Measurements from ENCODE around the gene THAP9. TPM values are rescaled to one million over a fixed set of nuclear protein-coding genes. Genes with fewer than 3 reads are reported as not detected.

THAP9 gene
- total RNA-seq, 1 experiment from 2014 or later = 3.2 TPM

DNA sequence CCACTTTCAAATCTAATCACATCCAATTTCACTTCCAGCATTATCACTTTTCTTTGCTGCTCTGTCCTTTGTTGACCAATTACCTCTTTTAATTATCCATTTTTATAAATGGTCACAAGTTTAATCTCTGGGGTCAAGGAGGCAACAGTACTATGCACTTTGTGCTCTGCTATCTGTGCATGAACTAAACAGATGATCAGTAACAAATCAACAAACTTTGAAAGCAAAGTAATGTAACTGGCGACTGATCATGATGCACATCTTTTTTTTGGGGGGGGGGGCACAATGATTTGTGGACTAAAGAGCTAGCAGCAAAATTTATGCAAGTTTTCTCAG lies 8.1 kb upstream of the THAP9 start:
- Histone ChIP-seq H3K4me3 (ENCODE audit: low read length) (no peak overlapping the region; the same call in 1 of the 2 replicates), H3K36me3 (ENCODE audit: low read depth, low read length) (peaks cover 33% of the 10 kb centered on the region), H3K9me3 (ENCODE audit: low read length) (no peaks in the 10 kb centered on the region), H3F3A (ENCODE audit: low read length, unreplicated experiment) (no peaks in the 10 kb centered on the region), H3K27me3 (ENCODE audit: low read length) (no peaks in the 10 kb centered on the region), H3K79me2 (ENCODE audit: low read length) (peaks cover 72% of the 10 kb centered on the region), H3K4me2 (ENCODE audit: low read length) (peak overlapping the region; percentile 94), H3K9me2 (replicated peaks; ENCODE audit: low read length) (no peaks in the 10 kb centered on the region), H2AFZ (ENCODE audit: low read length) (no peak overlapping the region), H3K4me1 (ENCODE audit: insufficient read depth, low read length) (peaks cover 23% of the 10 kb centered on the region), H3K9ac (ENCODE audit: low read length) (no peak overlapping the region), H4K20me1 (ENCODE audit: low read length) (peaks cover 21% of the 10 kb centered on the region), H3K27ac (ENCODE audit: low read length) (no peak overlapping the region)
- no peak for DNase-seq
- no peak for ATAC-seq
- no TSS peak for BruUV-seq (replicated peaks)
- intact Hi-C loops (cut with micrococcal nuclease) = no loop called here
- TF ChIP-seq EZH2 (IDR thresholded peaks at IDR 0.05; ENCODE audit: low read length, unreplicated experiment) = no peak
- no peak for TF ChIP-seq EZH2phosphoT487 (IDR thresholded peaks at IDR 0.05; ENCODE audit: borderline replicate concordance, low read length)
- TF ChIP-seq, protein P1, sequence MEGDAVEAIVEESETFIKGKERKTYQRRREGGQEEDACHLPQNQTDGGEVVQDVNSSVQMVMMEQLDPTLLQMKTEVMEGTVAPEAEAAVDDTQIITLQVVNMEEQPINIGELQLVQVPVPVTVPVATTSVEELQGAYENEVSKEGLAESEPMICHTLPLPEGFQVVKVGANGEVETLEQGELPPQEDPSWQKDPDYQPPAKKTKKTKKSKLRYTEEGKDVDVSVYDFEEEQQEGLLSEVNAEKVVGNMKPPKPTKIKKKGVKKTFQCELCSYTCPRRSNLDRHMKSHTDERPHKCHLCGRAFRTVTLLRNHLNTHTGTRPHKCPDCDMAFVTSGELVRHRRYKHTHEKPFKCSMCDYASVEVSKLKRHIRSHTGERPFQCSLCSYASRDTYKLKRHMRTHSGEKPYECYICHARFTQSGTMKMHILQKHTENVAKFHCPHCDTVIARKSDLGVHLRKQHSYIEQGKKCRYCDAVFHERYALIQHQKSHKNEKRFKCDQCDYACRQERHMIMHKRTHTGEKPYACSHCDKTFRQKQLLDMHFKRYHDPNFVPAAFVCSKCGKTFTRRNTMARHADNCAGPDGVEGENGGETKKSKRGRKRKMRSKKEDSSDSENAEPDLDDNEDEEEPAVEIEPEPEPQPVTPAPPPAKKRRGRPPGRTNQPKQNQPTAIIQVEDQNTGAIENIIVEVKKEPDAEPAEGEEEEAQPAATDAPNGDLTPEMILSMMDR (conservative IDR thresholded peaks at IDR 0.05; ENCODE audit: low read depth, low read length) = no peak
- ChIA-PET POLR2A (ENCODE audit: unreplicated experiment) (interaction anchor here (0.6 kb wide), 1 partner anchor 358 kb away, joined by 3 read pairs; no protein-coding TSS in a partner anchor), CTCF (no interaction called here)

DNA sequence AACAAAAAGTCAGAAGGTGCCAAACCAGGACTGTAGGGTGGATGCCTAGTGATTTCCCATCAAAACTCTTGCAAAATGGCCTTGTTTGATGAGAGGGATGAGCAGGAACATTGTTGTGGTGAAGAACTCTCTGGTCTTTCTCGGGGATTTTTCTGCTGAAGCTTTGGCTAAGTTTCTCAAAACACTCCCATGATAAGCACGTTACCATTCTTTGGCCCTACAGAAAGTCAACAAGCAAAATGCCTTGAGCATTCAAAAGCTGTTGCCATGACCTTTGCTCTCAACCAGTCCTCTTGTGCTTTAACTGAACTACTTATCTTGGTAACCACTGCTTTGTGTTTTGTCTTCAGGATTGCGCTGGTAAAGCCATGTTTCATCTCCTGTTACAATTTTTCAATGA lies 6.6 kb upstream of the THAP9 start:
- intact Hi-C loops (cut with micrococcal nuclease) = no loop called here
- H3K27me3 ChIP-seq (ENCODE audit: low read length) = no peaks in the 10 kb centered on the region
- H3K4me3 ChIP-seq (ENCODE audit: low read length) = no peak overlapping the region
- H3K79me2 ChIP-seq (ENCODE audit: low read length) = peaks cover 72% of the 10 kb centered on the region
- no peak overlapping the region for H3K9ac ChIP-seq (ENCODE audit: low read length)
- H3K9me3 ChIP-seq (ENCODE audit: low read length) = no peaks in the 10 kb centered on the region
- H3K4me2 ChIP-seq (ENCODE audit: low read length) = no peak overlapping the region
- H3F3A ChIP-seq (ENCODE audit: low read length, unreplicated experiment) = no peaks in the 10 kb centered on the region
- H2AFZ ChIP-seq (ENCODE audit: low read length) = no peak overlapping the region
- no peak overlapping the region for H3K27ac ChIP-seq (ENCODE audit: low read length)
- H3K4me1 ChIP-seq (ENCODE audit: insufficient read depth, low read length) = peaks cover 27% of the 10 kb centered on the region
- no peaks in the 10 kb centered on the region for H3K9me2 ChIP-seq (replicated peaks; ENCODE audit: low read length)
- H3K36me3 ChIP-seq (ENCODE audit: low read depth, low read length) = peaks cover 41% of the 10 kb centered on the region
- ChIA-PET POLR2A (ENCODE audit: unreplicated experiment) (no interaction called here), CTCF (no interaction called here)
- no TSS peak for BruUV-seq (replicated peaks)
- DNase-seq (no peak), ATAC-seq (no peak)
- H4K20me1 ChIP-seq (ENCODE audit: low read length) = peaks cover 29% of the 10 kb centered on the region
- TF ChIP-seq, protein P1 (conservative IDR thresholded peaks at IDR 0.05; ENCODE audit: low read depth, low read length) = no peak
- TF ChIP-seq EZH2 (IDR thresholded peaks at IDR 0.05; ENCODE audit: low read length, unreplicated experiment) (no peak), EZH2phosphoT487 (IDR thresholded peaks at IDR 0.05; ENCODE audit: borderline replicate concordance, low read length) (no peak)

DNA sequence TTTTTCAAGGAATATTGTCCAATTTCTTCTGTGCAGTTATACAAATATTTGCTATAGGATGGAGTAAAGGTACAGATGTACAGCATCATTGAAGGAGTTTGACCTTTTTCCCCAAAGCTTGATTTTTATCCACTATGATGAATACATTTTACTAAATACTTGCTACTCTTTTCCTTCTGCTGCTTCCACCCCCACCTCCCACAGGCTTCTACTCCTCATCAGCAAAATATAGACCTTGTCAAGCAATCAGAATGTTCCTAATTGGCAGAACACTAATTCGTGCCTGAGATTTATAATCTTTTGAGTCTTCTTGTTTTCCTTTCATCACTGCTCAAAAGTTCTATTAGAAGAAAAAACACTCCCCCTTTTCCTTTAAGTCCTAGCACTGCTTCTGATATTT lies 3.8 kb upstream of the THAP9 start:
- BruUV-seq (replicated peaks) = no TSS peak
- Histone ChIP-seq H3K9ac (ENCODE audit: low read length) (no peak overlapping the region), H3K4me1 (ENCODE audit: insufficient read depth, low read length) (peaks cover 24% of the 10 kb centered on the region), H3K4me2 (ENCODE audit: low read length) (peak overlapping the region; percentile 96; the same call in 1 of the 2 replicates), H3K4me3 (ENCODE audit: low read length) (no peak overlapping the region), H4K20me1 (ENCODE audit: low read length) (peaks cover 27% of the 10 kb centered on the region), H3K79me2 (ENCODE audit: low read length) (peaks cover 72% of the 10 kb centered on the region), H3K9me2 (replicated peaks; ENCODE audit: low read length) (no peaks in the 10 kb centered on the region), H3K27me3 (ENCODE audit: low read length) (no peaks in the 10 kb centered on the region), H3K9me3 (ENCODE audit: low read length) (no peaks in the 10 kb centered on the region), H3F3A (ENCODE audit: low read length, unreplicated experiment) (no peaks in the 10 kb centered on the region), H2AFZ (ENCODE audit: low read length) (no peak overlapping the region), H3K36me3 (ENCODE audit: low read depth, low read length) (peaks cover 41% of the 10 kb centered on the region), H3K27ac (ENCODE audit: low read length) (no peak overlapping the region)
- TF ChIP-seq, protein P1 (conservative IDR thresholded peaks at IDR 0.05; ENCODE audit: low read depth, low read length) = no peak
- no peak for TF ChIP-seq EZH2 (IDR thresholded peaks at IDR 0.05; ENCODE audit: low read length, unreplicated experiment)
- TF ChIP-seq EZH2phosphoT487 (IDR thresholded peaks at IDR 0.05; ENCODE audit: borderline replicate concordance, low read length) = no peak
- ATAC-seq (no peak), DNase-seq (no peak)
- POLR2A ChIA-PET (ENCODE audit: unreplicated experiment) = no interaction called here
- CTCF ChIA-PET = no interaction called here
- intact Hi-C loops (cut with micrococcal nuclease) = no loop called here

Measured in PC-3 (cell line).